ENCODE measurements around the gene ACADL.

ACADL gene

GRCh38 chr2:210224941-210225672, at the start of gene ACADL:
TSS of gene ACADL (minus strand) at chr2:210225447. CDS start at chr2:210225263, 184 bp downstream.
- no peak within 1 kb of the TSS for H3K4me3 ChIP-seq (ENCODE audit: low read depth, low read length)
- TF ChIP-seq CTCF (IDR thresholded peaks at IDR 0.05; ENCODE audit: control insufficient read depth, extremely low read depth, insufficient read depth): no peak
- no peak for DNase-seq (ENCODE audit: low read depth)

- no peak for DNase-seq (ENCODE audit: low read depth)
- no peak for TF ChIP-seq CTCF (IDR thresholded peaks at IDR 0.05; ENCODE audit: control insufficient read depth, extremely low read depth, insufficient read depth)
- no peak overlapping the region for H3K4me3 ChIP-seq (ENCODE audit: low read depth, low read length)
These were observed 46.1 kb upstream of the ACADL start for GRCh38 chr2:210271300-210271699.

- no peak for TF ChIP-seq CTCF (IDR thresholded peaks at IDR 0.05; ENCODE audit: control insufficient read depth, extremely low read depth, insufficient read depth)
- no peak for DNase-seq (ENCODE audit: low read depth)
These were observed 43.9 kb upstream of the ACADL start for GRCh38 chr2:210269148-210269547.

GRCh38 chr2:210268281-210268680, 43.0 kb upstream of the ACADL start:
- no peak for DNase-seq (ENCODE audit: low read depth)
- no peak for TF ChIP-seq CTCF (IDR thresholded peaks at IDR 0.05; ENCODE audit: control insufficient read depth, extremely low read depth, insufficient read depth)
- no peak overlapping the region for H3K4me3 ChIP-seq (ENCODE audit: low read depth, low read length)

More at GRCh38 chr2:210269148-210269547, 43.9 kb upstream of the ACADL start:
- no peak overlapping the region for H3K4me3 ChIP-seq (ENCODE audit: low read depth, low read length)

GRCh38 chr2:210267698-210268097, 42.5 kb upstream of the ACADL start:
- no peak for TF ChIP-seq CTCF (IDR thresholded peaks at IDR 0.05; ENCODE audit: control insufficient read depth, extremely low read depth, insufficient read depth)
- DNase-seq (ENCODE audit: low read depth): no peak
- no peak overlapping the region for H3K4me3 ChIP-seq (ENCODE audit: low read depth, low read length)

- no peak for DNase-seq (ENCODE audit: low read depth)
- no peak for TF ChIP-seq CTCF (IDR thresholded peaks at IDR 0.05; ENCODE audit: control insufficient read depth, extremely low read depth, insufficient read depth)
- no peak overlapping the region for H3K4me3 ChIP-seq (ENCODE audit: low read depth, low read length)
These were observed 39.0 kb upstream of the ACADL start for GRCh38 chr2:210264282-210264681.

GRCh38 chr2:210263841-210264240, 38.6 kb upstream of the ACADL start:
- H3K4me3 ChIP-seq (ENCODE audit: low read depth, low read length): no peak overlapping the region
- no peak for DNase-seq (ENCODE audit: low read depth)
- TF ChIP-seq CTCF (IDR thresholded peaks at IDR 0.05; ENCODE audit: control insufficient read depth, extremely low read depth, insufficient read depth): no peak
